ENCODE data around the gene NKD1.

DNA sequence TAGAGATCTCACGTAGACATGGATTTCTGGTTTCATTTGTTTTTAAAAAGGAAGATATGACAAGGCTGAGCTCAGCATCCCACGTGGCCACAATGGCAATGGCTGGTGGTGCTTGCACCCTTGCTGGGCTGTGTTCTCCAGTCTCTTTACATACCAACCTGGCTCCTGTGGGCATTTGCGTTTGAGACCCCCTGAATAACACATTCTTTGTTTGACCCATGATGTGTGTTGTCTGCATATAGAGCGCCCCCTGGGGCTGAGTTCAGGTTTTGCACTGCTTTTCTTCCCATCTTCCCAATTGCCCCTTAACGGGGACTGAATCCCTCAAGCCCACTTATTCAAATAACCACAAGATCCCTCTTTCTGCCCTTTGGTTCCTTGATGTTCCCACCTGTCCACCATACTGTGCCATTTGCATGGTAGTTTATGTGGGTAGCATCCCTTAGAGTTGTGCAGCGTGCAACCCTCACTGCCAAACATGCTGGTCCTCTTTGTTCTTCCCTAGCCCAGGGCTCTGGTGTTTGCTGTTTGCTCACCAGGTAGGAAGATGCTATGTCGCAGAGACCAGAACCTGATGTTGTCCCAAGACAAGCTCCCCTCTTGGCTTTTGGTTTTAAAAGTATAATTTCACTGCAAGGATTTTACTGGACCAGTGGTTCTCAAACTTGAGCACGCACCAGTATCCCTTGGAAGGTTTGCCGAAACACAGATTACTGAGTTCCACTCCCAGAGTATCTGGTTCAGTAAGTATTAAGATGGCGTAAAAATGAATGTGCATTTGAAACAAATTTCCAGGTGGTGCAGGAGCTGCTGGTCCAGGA lies 38.5 kb upstream of the NKD1 start:
- no peak for TF ChIP-seq POLR2AphosphoS5 (IDR thresholded peaks at IDR 0.05)
- no peak for TF ChIP-seq CTCF (IDR thresholded peaks at IDR 0.05)
- TF ChIP-seq EP300 (IDR thresholded peaks at IDR 0.05), result no peak
- no peak for TF ChIP-seq POLR2A (IDR thresholded peaks at IDR 0.05)
